ELR (cell line): ENCODE data around the gene ASAP2.
"Not testable (repeated sequence)": the region's sequence is repeated elsewhere in the genome, so short reads cannot be mapped to it uniquely, and the experiment has no call there.

ENCODE experiments used
- DNase-seq: peaks from one replicate; pipeline ENCODE4 v3.0.0-alpha.2; 2015; ENCODE audit warnings: low read depth

Gene ASAP2

GRCh38 chr2:9380702-9381628 is 174.4 kb downstream of the ASAP2 start:
- DNase-seq = peak; percentile 91

GRCh38 chr2:9382604-9383235 is 176.1 kb downstream of the ASAP2 start:
- peak; percentile 81 for DNase-seq

GRCh38 chr2:9384521-9384920 is 177.9 kb downstream of the ASAP2 start:
- DNase-seq = no peak

- DNase-seq = no peak
Observed at GRCh38 chr2:9385841-9386240, 179.2 kb downstream of the ASAP2 start.

GRCh38 chr2:9388199-9388681 is 181.6 kb downstream of the ASAP2 start:
- DNase-seq = no peak

- DNase-seq = no peak
Observed at GRCh38 chr2:9388950-9389911, 182.6 kb downstream of the ASAP2 start.

GRCh38 chr2:9390151-9390850 is 183.7 kb downstream of the ASAP2 start:
- no peak for DNase-seq

GRCh38 chr2:9390991-9391390 is 184.4 kb downstream of the ASAP2 start:
- DNase-seq = no peak

- no peak for DNase-seq
Observed at GRCh38 chr2:9391961-9392720, 185.5 kb downstream of the ASAP2 start.

GRCh38 chr2:9392898-9393765 is 186.5 kb downstream of the ASAP2 start:
- no peak for DNase-seq

- no peak for DNase-seq
Observed at GRCh38 chr2:9394816-9395215, 188.2 kb downstream of the ASAP2 start.

- DNase-seq = no peak
Observed at GRCh38 chr2:9397201-9397600, 190.6 kb downstream of the ASAP2 start.

- DNase-seq = not testable (repeated sequence)
Observed at GRCh38 chr2:9398251-9398650, 191.6 kb downstream of the ASAP2 start.

- no peak for DNase-seq
Observed at GRCh38 chr2:9398881-9399780, 192.5 kb downstream of the ASAP2 start.

GRCh38 chr2:9400268-9401058 is 193.9 kb downstream of the ASAP2 start:
- no peak for DNase-seq

- DNase-seq = no peak
Observed at GRCh38 chr2:9401059-9401547, 194.5 kb downstream of the ASAP2 start.

- no peak for DNase-seq
Observed at GRCh38 chr2:9401646-9402371, 195.2 kb downstream of the ASAP2 start.
